Suprapubic skin (tissue), 3 donors: ENCODE measurements around the gene GNL1.

ENCODE experiments used
- CTCF ChIP-seq, 2 donors: fragments of 200-600 bp in 1 of 2; fragments of 450-650 bp in 1 of 2; sonication (generic) in 1 of 2; IDR thresholded peaks; one replicate each; pipeline ENCODE4 v1.5.1; 2016 to 2019; ENCODE audit warnings: antibody characterized with exemption in 2 of 2, mild to moderate bottlenecking in 1 of 2, moderate library complexity in 1 of 2
- POLR2A ChIP-seq, 2 donors: fragments of 450-650 bp; IDR thresholded peaks; one replicate each; pipeline ENCODE4 v1.6.1; 2017; ENCODE audit warnings: antibody characterized with exemption in 2 of 2, mild to moderate bottlenecking in 2 of 2, moderate library complexity in 2 of 2

GRCh38 chr6:30583921-30584320, 27.6 kb upstream of the GNL1 start:
- TF ChIP-seq POLR2A (IDR thresholded peaks at IDR 0.05), result no peak
- TF ChIP-seq CTCF (IDR thresholded peaks at IDR 0.05), result no peak
